GM23248 (cell line): ENCODE data around the gene KCNG4.

Experiments used
- EZH2 ChIP-seq: fragments of 200-600 bp; sonication (generic); IDR thresholded peaks from 2 replicates; pipeline ENCODE4 v1.6.1; 2018; ENCODE audit warnings: antibody characterized with exemption, mild to moderate bottlenecking; ENCODE audit not compliant: insufficient read depth, poor library complexity, severe bottlenecking
- EZH2phosphoT487 ChIP-seq: fragments of 200-600 bp; sonication (generic); IDR thresholded peaks from 2 replicates; pipeline ENCODE4 v1.6.1; 2018; ENCODE audit warnings: antibody characterized with exemption, moderate library complexity, mild to moderate bottlenecking, low read depth; ENCODE audit not compliant: insufficient read depth

- TF ChIP-seq EZH2 (no peak), EZH2phosphoT487 (no peak)
Observed at GRCh38 chr16:84218956-84219355, 20.9 kb downstream of the KCNG4 start.
